MM.1S (cell line): ENCODE measurements around the gene AIP.

Experiments used
- DNase-seq: peaks from one replicate; pipeline ENCODE4 v3.0.0-alpha.2; 2015
- H2AFZ ChIP-seq: fragments of 300-600 bp; sonication (generic); 2 replicates; pipeline ENCODE4 v1.6.0; 2016; ENCODE audit warnings: antibody characterized with exemption, low read length
- H3F3A ChIP-seq: fragments of 300-600 bp; sonication (generic); 2 replicates; pipeline ENCODE4 v1.6.1; 2016; ENCODE audit warnings: mild to moderate bottlenecking, antibody characterized with exemption, low read length, moderate library complexity, mixed read lengths; ENCODE audit not compliant: insufficient read depth
- H3K27ac ChIP-seq: fragments of 300-600 bp; sonication (generic); 2 replicates; pipeline ENCODE4 v1.5.1; 2016; ENCODE audit warnings: mild to moderate bottlenecking, low read length
- H3K27me3 ChIP-seq: fragments of 300-600 bp; sonication (generic); replicated peaks from 2 replicates; pipeline ENCODE4 v1.6.0; 2016; ENCODE audit warnings: low read length; ENCODE audit not compliant: insufficient read depth
- H3K36me3 ChIP-seq: fragments of 300-600 bp; sonication (generic); replicated peaks from 2 replicates; pipeline ENCODE4 v1.6.1; 2016; ENCODE audit warnings: mild to moderate bottlenecking, low read length, mixed read lengths; ENCODE audit not compliant: insufficient read depth
- H3K4me1 ChIP-seq: fragments of 300-600 bp; sonication (generic); 2 replicates; pipeline ENCODE4 v1.6.1; 2016; ENCODE audit warnings: low read length, mixed read lengths
- H3K4me2 ChIP-seq: fragments of 300-600 bp; sonication (generic); 2 replicates; pipeline ENCODE4 v1.6.0; 2016; ENCODE audit warnings: low read depth, low read length
- H3K4me3 ChIP-seq: fragments of 300-600 bp; sonication (generic); 2 replicates; pipeline ENCODE4 v1.5.1; 2016; ENCODE audit warnings: low read length, mixed read lengths
- H3K79me2 ChIP-seq: fragments of 300-600 bp; sonication (generic); 2 replicates; pipeline ENCODE4 v1.6.1; 2016; ENCODE audit warnings: mixed run types, low read length, mixed read lengths
- H3K9ac ChIP-seq: fragments of 300-600 bp; sonication (generic); 2 replicates; pipeline ENCODE4 v1.6.1; 2016; ENCODE audit warnings: low read length, mixed read lengths
- H3K9me2 ChIP-seq: fragments of 300-600 bp; sonication (generic); replicated peaks from 2 replicates; pipeline ENCODE4 v1.6.1; 2016; ENCODE audit warnings: mild to moderate bottlenecking, low read length, mixed read lengths; ENCODE audit not compliant: insufficient read depth
- H3K9me3 ChIP-seq: fragments of 300-600 bp; sonication (generic); replicated peaks from 2 replicates; pipeline ENCODE4 v1.6.1; 2016; ENCODE audit warnings: mild to moderate bottlenecking, low read length, mixed read lengths; ENCODE audit not compliant: insufficient read depth
- H4K20me1 ChIP-seq: fragments of 300-600 bp; sonication (generic); 2 replicates; pipeline ENCODE4 v1.6.1; 2016; ENCODE audit warnings: mild to moderate bottlenecking, low read length, moderate library complexity, mixed read lengths; ENCODE audit not compliant: insufficient read depth
- EZH2 ChIP-seq: fragments of 300-600 bp; sonication (generic); optimal IDR thresholded peaks from 2 replicates; pipeline ENCODE3; 2017; ENCODE audit warnings: low read depth, mild to moderate bottlenecking, antibody characterized with exemption, low read length, mixed read lengths
- EZH2phosphoT487 ChIP-seq: fragments of 300-600 bp; sonication (generic); IDR thresholded peaks from 2 replicates; pipeline ENCODE4 v1.6.1; 2018; ENCODE audit warnings: antibody characterized with exemption, low read length
- TF ChIP-seq, protein P1 (sequence below): fragments of 300-600 bp; sonication (generic); IDR thresholded peaks from 2 replicates; pipeline ENCODE4 v1.5.1; 2016; ENCODE audit warnings: antibody characterized with exemption, low read length, mixed read lengths

The AIP gene

DNA sequence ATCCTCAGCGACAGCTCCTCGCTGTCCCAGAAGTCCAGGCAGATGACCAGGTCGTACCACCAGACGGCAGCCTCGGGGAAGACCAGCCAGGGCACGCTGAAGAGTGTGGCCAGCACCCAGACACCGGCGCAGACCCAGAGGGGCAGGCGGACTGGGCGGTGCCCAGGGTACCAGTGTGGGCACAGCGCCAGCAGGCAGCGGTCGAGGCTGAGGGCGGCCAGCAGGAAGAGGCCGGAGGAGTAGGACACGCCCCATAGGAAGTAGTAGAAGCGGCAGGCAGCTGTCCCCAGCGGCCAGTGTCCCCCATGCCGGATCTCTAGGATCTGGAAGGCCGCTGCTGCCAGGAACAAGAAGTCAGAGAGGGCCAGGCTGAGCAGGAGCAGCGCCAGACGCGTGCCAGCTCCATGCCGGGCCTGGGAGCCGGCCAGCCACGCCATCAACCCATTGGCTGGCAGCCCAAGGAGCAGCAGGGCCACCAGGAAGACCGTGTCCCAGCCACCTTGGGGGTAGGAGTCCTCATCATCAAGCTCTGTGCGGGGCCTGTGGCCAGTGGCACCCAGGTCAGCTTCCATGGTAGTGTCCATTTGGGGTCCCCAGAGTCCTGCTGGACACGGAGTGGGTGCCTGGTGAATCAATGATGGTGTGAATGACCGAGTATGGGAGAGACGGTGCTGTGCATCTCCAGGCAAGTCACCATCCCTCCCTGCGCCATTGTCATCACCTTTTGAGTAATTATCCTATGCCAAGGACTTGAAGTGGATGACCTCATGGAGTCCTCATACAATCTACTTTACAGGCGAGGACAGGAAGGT, 30.5 kb upstream of the AIP start, which contains the start of gene GPR152:
GPR152 (minus strand) TSS at position 589 of the 812 bp plus-strand sequence; CDS start at position 584, 5 bp downstream.
- H3K27ac ChIP-seq, result no peak within 1 kb of the TSS

DNA sequence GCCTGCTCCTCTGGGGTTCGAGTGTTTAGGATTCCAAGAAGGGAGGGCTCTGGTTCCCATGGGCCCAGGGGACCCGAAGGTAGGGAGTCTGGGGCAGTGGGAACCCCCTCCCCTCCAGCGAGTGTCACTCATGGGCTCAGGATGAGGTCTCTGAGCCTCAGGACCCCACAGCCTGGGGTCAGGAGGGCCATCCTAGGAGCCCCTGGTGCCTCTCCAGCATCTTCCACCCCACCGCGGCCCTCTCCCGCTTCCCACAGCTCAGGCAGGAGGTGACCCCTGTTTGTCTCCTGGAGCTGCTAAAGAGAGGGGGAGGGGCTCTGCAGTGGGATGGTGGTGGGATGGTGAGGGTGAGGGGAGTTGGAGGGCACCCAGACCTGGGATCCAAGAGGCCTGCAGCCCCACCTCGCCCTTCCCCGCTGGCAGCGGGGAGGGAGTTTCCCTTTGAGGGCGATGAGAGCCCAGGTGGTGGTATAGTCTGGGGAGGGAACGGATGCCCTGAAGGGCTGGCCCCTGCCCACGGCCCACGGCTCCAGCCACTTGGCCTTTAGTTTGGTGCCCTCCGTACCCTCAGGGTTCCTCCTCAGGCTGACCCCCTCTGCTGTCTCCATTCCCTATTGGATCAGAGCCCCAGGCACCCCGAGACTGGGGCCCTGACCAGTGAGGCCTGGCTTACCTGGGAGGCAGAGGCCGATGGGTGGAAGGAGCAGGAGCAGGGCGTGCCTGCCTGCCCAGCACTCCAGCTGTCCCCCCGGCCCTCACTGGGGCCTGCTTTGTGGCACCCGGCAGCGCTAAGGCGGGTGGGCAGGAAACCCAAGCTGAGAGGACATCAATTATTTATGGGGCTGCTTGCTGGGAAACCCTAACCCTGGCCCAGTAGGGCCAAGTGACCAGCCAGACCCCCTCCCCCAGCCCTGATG, 28.8 kb upstream of the AIP start:
- H3K4me1 ChIP-seq, result peaks cover 6% of the 10 kb centered on the region
- H3F3A ChIP-seq, result peaks cover 5% of the 10 kb centered on the region
- no peaks in the 10 kb centered on the region for H3K27me3 ChIP-seq
- no peak overlapping the region for H2AFZ ChIP-seq
- H3K9me2 ChIP-seq, result no peaks in the 10 kb centered on the region
- H3K9ac ChIP-seq, result no peak overlapping the region
- H3K4me3 ChIP-seq, result no peak overlapping the region
- no peak for DNase-seq
- H3K4me2 ChIP-seq, result no peak overlapping the region
- no peaks in the 10 kb centered on the region for H3K36me3 ChIP-seq
- no peaks in the 10 kb centered on the region for H3K79me2 ChIP-seq
- H3K27ac ChIP-seq, result no peak overlapping the region
- H4K20me1 ChIP-seq, result no peaks in the 10 kb centered on the region
- no peaks in the 10 kb centered on the region for H3K9me3 ChIP-seq
- TF ChIP-seq EZH2 (no peak), EZH2phosphoT487 (no peak)
- TF ChIP-seq, protein P1, sequence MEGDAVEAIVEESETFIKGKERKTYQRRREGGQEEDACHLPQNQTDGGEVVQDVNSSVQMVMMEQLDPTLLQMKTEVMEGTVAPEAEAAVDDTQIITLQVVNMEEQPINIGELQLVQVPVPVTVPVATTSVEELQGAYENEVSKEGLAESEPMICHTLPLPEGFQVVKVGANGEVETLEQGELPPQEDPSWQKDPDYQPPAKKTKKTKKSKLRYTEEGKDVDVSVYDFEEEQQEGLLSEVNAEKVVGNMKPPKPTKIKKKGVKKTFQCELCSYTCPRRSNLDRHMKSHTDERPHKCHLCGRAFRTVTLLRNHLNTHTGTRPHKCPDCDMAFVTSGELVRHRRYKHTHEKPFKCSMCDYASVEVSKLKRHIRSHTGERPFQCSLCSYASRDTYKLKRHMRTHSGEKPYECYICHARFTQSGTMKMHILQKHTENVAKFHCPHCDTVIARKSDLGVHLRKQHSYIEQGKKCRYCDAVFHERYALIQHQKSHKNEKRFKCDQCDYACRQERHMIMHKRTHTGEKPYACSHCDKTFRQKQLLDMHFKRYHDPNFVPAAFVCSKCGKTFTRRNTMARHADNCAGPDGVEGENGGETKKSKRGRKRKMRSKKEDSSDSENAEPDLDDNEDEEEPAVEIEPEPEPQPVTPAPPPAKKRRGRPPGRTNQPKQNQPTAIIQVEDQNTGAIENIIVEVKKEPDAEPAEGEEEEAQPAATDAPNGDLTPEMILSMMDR, result no peak

More for the DNA sequence above, 30.5 kb upstream of the AIP start, which contains the start of gene GPR152:
- DNase-seq, result no peak
- no peaks in the 10 kb centered on the region for H3K36me3 ChIP-seq
- H3K4me2 ChIP-seq, result no peak within 1 kb of the TSS
- no peak within 1 kb of the TSS for H3K4me3 ChIP-seq
- no peaks in the 10 kb centered on the region for H3K9me3 ChIP-seq
- H2AFZ ChIP-seq, result no peak within 1 kb of the TSS
- H3K4me1 ChIP-seq, result peaks cover 7% of the 10 kb centered on the region
- no peaks in the 10 kb centered on the region for H3K9me2 ChIP-seq
- no peak within 1 kb of the TSS for H3K9ac ChIP-seq
- H3F3A ChIP-seq, result peaks cover 6% of the 10 kb centered on the region
- no peaks in the 10 kb centered on the region for H4K20me1 ChIP-seq
- H3K79me2 ChIP-seq, result no peaks in the 10 kb centered on the region
- H3K27me3 ChIP-seq, result no peaks in the 10 kb centered on the region
- TF ChIP-seq, protein P1, result no peak
- TF ChIP-seq EZH2 (no peak), EZH2phosphoT487 (no peak)

DNA sequence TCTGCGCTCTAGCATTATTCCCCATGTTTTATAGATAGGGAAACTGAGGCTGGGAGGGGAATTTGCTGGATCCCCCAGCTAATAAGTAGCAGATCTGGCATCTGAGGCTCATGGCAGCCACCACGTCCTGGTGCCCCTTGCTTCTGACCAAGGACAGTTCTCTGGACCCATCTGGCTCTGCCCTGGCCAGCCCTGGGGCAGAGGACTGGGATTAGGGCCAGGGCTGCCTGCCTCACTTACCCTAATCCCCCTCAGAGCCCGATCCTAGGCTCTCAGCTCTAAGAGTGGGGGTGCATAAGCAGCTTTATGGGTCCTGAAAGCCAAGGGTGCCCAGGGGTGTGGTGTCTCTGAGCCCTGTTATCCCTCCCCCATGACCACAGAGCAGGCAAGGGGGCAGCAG, 27.8 kb upstream of the AIP start, which contains the start of gene CABP4:
CABP4 (plus strand) TSS at position 301 of the 400 bp plus-strand sequence; CDS start at position 371, 70 bp downstream.
- no peak within 1 kb of the TSS for H3K9ac ChIP-seq
- no peaks in the 10 kb centered on the region for H3K27me3 ChIP-seq
- no peaks in the 10 kb centered on the region for H3K36me3 ChIP-seq
- 0 out of 2 replicates have a peak, but pooled peaks cover 5% of the 10 kb centered on the region for H3K4me1 ChIP-seq
- no peak for DNase-seq
- no peak within 1 kb of the TSS for H2AFZ ChIP-seq
- H3F3A ChIP-seq, result peaks cover 4% of the 10 kb centered on the region
- H3K4me3 ChIP-seq, result no peak within 1 kb of the TSS
- TF ChIP-seq EZH2phosphoT487 (no peak), EZH2 (no peak)
- TF ChIP-seq, protein P1, result no peak
- H3K4me2 ChIP-seq, result no peak within 1 kb of the TSS
- no peaks in the 10 kb centered on the region for H3K9me3 ChIP-seq
- H3K27ac ChIP-seq, result no peak within 1 kb of the TSS
- H3K79me2 ChIP-seq, result no peaks in the 10 kb centered on the region
- H4K20me1 ChIP-seq, result no peaks in the 10 kb centered on the region
- no peaks in the 10 kb centered on the region for H3K9me2 ChIP-seq
